DND-41 (cell line): Measurements from ENCODE around the gene HPCAL1.
"Not testable (repeated sequence)": the region's sequence is repeated elsewhere in the genome, so short reads cannot be mapped to it uniquely, and the experiment has no call there.

Experiments
- CTCF ChIP-seq: IDR thresholded peaks from 2 replicates; pipeline ENCODE4 v1.5.1; 2012; ENCODE audit warnings: borderline replicate concordance, low read length, moderate library complexity, mild to moderate bottlenecking; ENCODE audit not compliant: poor library complexity, severe bottlenecking; ENCODE audit errors: extremely low read depth
- EZH2 ChIP-seq: IDR thresholded peaks from 3 replicates; pipeline ENCODE4 v1.6.1; 2012; ENCODE audit warnings: borderline replicate concordance, low read depth, mild to moderate bottlenecking, moderate library complexity, low read length, inconsistent platforms; ENCODE audit not compliant: severe bottlenecking

GRCh38 chr2:10263526-10263925, 39.2 kb upstream of the HPCAL1 start:
- TF ChIP-seq CTCF, EZH2: not testable (repeated sequence)
